ENCODE data around the gene LMNA. TPM values are rescaled to one million over a fixed set of nuclear protein-coding genes. Genes with fewer than 3 reads are reported as not detected.
A peak's percentile ranks its signal among the peaks of the same experiment; 100 is the strongest.

The LMNA gene
- total RNA-seq, 6 experiments from 2014 or later, result 79.4 to 129 (median 98.8) TPM

- DNase-seq, result no peak
- intact Hi-C loops (cut with DNase I), result no loop called here
Observed at GRCh38 chr1:156128308-156128653, 13.8 kb downstream of the LMNA start.

GRCh38 chr1:156128654-156129597, 14.4 kb downstream of the LMNA start:
- Histone ChIP-seq H3K27ac (peak overlapping the region; percentile 58 to 79 (median 72)), H3K36me3 (peaks cover 8 to 30% (median 19%) of the 10 kb centered on the region in 4 donors), H3K4me3 (no peak overlapping the region), H3K9me3 (no peaks in the 10 kb centered on the region), H3K4me1 (peaks cover 0 to 35% (median 20%) of the 10 kb centered on the region in 4 donors), H3K27me3 (no peaks in the 10 kb centered on the region)
- intact Hi-C loops (cut with DNase I), result no loop called here
- ATAC-seq (peak in 2 of 4 donors; percentile 3 to 7), DNase-seq (no peak)
- WGBS (ENCODE audit: insufficient coverage, low coverage, low lambda C conversion rate, missing lambda C conversion rate), result 30% methylated on average over 5 of the region's 8 CpGs
- TF ChIP-seq CTCF (IDR thresholded peaks at IDR 0.05), result no peak
- TF ChIP-seq POLR2A (IDR thresholded peaks at IDR 0.05), result no peak

More at GRCh38 chr1:156128308-156128653, 13.8 kb downstream of the LMNA start:
- H3K36me3 ChIP-seq, result peaks cover 3 to 24% (median 14%) of the 10 kb centered on the region in 4 donors
- TF ChIP-seq POLR2A (IDR thresholded peaks at IDR 0.05) (no peak), CTCF (IDR thresholded peaks at IDR 0.05) (no peak)
- peaks cover 0 to 41% (median 24%) of the 10 kb centered on the region in 4 donors for H3K4me1 ChIP-seq
- 72% methylated on average over 2 of the region's 2 CpGs for WGBS (ENCODE audit: insufficient coverage, low coverage, low lambda C conversion rate, missing lambda C conversion rate)
- no peaks in the 10 kb centered on the region for H3K9me3 ChIP-seq
- no peak for ATAC-seq
- H3K4me3 ChIP-seq, result no peak overlapping the region
- no peaks in the 10 kb centered on the region for H3K27me3 ChIP-seq
- peak overlapping the region; percentile 58 to 72 (median 67) for H3K27ac ChIP-seq

- DNase-seq, result peak in 2 of 3 donors; percentile 67 to 71
- Histone ChIP-seq H3K27me3 (no peaks in the 10 kb centered on the region), H3K27ac (peak overlapping the region; percentile 58 to 79 (median 72)), H3K9me3 (no peaks in the 10 kb centered on the region), H3K36me3 (peaks cover 16 to 40% (median 29%) of the 10 kb centered on the region in 4 donors), H3K4me1 (peaks cover 0 to 29% (median 17%) of the 10 kb centered on the region in 4 donors), H3K4me3 (no peak overlapping the region)
- ATAC-seq, result peak; percentile 76 to 86 (median 80)
- intact Hi-C loops (cut with DNase I), result loop anchor here in 1 of 2 donors (5.0 to 10.0 kb wide), 2 partner anchors 33 to 115 kb away; partner anchors contain the start of genes BGLAP and PAQR6
- peak; percentile 96 to 98 (median 97) for TF ChIP-seq CTCF (IDR thresholded peaks at IDR 0.05)
- TF ChIP-seq POLR2A (IDR thresholded peaks at IDR 0.05), result peak; percentile 8
- WGBS (ENCODE audit: insufficient coverage, low coverage, low lambda C conversion rate, missing lambda C conversion rate), result 34% methylated on average over 5 of the region's 7 CpGs
Observed at GRCh38 chr1:156129687-156130577, 15.4 kb downstream of the LMNA start.

- H3K27me3 ChIP-seq, result no peaks in the 10 kb centered on the region
- no CpG with 5 or more reads among the region's 6 CpGs for WGBS (ENCODE audit: insufficient coverage, low coverage, low lambda C conversion rate, missing lambda C conversion rate)
- intact Hi-C loops (cut with DNase I), result loop anchor here in 1 of 2 donors (5.0 to 10.0 kb wide), 2 partner anchors 33 to 114 kb away; partner anchors contain the start of genes BGLAP and PAQR6
- H3K36me3 ChIP-seq, result peaks cover 18 to 47% (median 33%) of the 10 kb centered on the region in 4 donors
- ATAC-seq (peak in 2 of 4 donors; percentile 2 to 5), DNase-seq (no peak)
- peaks cover 0 to 29% (median 16%) of the 10 kb centered on the region in 4 donors for H3K4me1 ChIP-seq
- TF ChIP-seq CTCF (IDR thresholded peaks at IDR 0.05) (peak in 1 of 4 donors; percentile 21), POLR2A (IDR thresholded peaks at IDR 0.05) (no peak)
- no peaks in the 10 kb centered on the region for H3K9me3 ChIP-seq
- H3K27ac ChIP-seq, result peak overlapping the region in 2 of 3 donors; percentile 72 to 79
- no peak overlapping the region for H3K4me3 ChIP-seq
Observed at GRCh38 chr1:156130578-156130942, 16.0 kb downstream of the LMNA start.

All from right lobe of liver (tissue), 6 donors.